ENCODE data around the gene DSN1. TPM values are rescaled to one million over a fixed set of nuclear protein-coding genes. Genes with fewer than 3 reads are reported as not detected.

DSN1 gene
- total RNA-seq, 1 experiment from 2014 or later, result 27.9 TPM

- DNase-seq (ENCODE audit: low read depth, low spot score), result no peak
- intact Hi-C loops (cut with micrococcal nuclease), result no loop called here
- H3K9me3 ChIP-seq (ENCODE audit: control insufficient read depth in 1 of 2, insufficient read depth in 1 of 2, low read depth in 1 of 2, low read length in 2 of 2), result no peaks in the 10 kb centered on the region
- no peak overlapping the region for H2AFZ ChIP-seq (ENCODE audit: low read depth, low read length, poor library complexity, severe bottlenecking)
- H3K9me2 ChIP-seq (ENCODE audit: insufficient read depth), result no peaks in the 10 kb centered on the region
- H3K4me3 ChIP-seq (replicated peaks in 1 of 2; ENCODE audit: low read depth in 1 of 2, low read length in 2 of 2), result peak overlapping the region; percentile 75 to 84
- no peaks in the 10 kb centered on the region for H4K20me1 ChIP-seq (ENCODE audit: insufficient read depth)
- peaks cover 4% of the 10 kb centered on the region; the same call in 1 of the 2 replicates for H3K79me2 ChIP-seq (ENCODE audit: insufficient read depth, low read length)
- TF ChIP-seq ZFX (IDR thresholded peaks at IDR 0.05), result peak; percentile 49; the same call in 1 of the 2 replicates
- no peak for TF ChIP-seq POLR2AphosphoS5 (IDR thresholded peaks at IDR 0.05; ENCODE audit: low read depth, low read length)
- TF ChIP-seq ELF1 (IDR thresholded peaks at IDR 0.05; ENCODE audit: borderline replicate concordance, low read depth), result no peak
- ChIA-PET CTCF (interaction anchor here (0.9 to 1.2 kb wide), 2 partner anchors 9 to 28 kb away, joined by 3 to 6 read pairs; partner anchors contain the start of gene DSN1), RAD21 (ENCODE audit: low non-redundant PET in 1 of 2, low total read pairs in 2 of 2, uncharacterized antibody in 2 of 2, unreplicated experiment in 2 of 2) (interaction anchor here in 1 of 2 experiments (0.6 kb wide), 1 partner anchor 31 kb away, joined by 4 read pairs; no protein-coding TSS in a partner anchor), POLR2A (interaction anchor here (0.6 to 1.2 kb wide), 2 partner anchors 9 to 18 kb away, joined by 4 read pairs; no protein-coding TSS in a partner anchor)
- no peaks in the 10 kb centered on the region for H3K36me3 ChIP-seq (ENCODE audit: control insufficient read depth in 1 of 2, insufficient read depth in 2 of 2, low read length in 2 of 2)
- no TSS peak for BruUV-seq (replicated peaks)
- peak overlapping the region; percentile 53 for H3K27ac ChIP-seq (ENCODE audit: low read depth, low read length)
- H3K27me3 ChIP-seq (ENCODE audit: insufficient read depth, low read length), result no peaks in the 10 kb centered on the region
- peaks cover 2 to 19% of the 10 kb centered on the region in 2 experiments; a peak in 3 of 4 replicates for H3K4me1 ChIP-seq (ENCODE audit: control insufficient read depth in 1 of 2, insufficient read depth in 2 of 2, low read length in 2 of 2)
- peak overlapping the region; percentile 95 for H3K4me2 ChIP-seq (ENCODE audit: low read length)
- H3K9ac ChIP-seq (ENCODE audit: low read length), result peak overlapping the region; percentile 69
- peak; percentile 64 for ATAC-seq
Measured at GRCh38 chr20:36745234-36745926, 28.2 kb downstream of the DSN1 start.

DNA sequence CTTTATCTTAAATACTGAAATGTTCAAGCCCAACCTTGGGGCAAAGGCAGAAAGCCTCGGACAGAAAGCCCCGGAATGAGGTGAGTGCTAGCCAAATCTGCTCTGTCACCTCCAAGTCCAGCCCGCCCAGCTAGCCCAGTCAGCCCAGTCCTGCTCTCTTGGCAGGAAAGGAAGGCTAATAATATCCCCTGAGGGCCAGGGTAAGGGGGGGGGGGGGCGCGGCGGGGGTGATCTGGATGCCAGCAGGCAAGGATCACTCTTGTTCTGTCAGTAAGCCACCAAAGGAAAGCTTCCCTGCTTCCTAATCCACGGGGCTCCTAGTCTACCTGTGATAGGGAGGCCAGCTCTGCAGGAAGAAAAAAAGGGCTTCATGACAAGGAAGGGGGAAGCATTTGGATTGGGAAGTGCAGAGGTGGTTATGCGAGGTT, 28.8 kb downstream of the DSN1 start:
- Histone ChIP-seq H3K4me2 (ENCODE audit: low read length) (peak overlapping the region; percentile 95), H3K9me2 (ENCODE audit: insufficient read depth) (no peaks in the 10 kb centered on the region), H3K27me3 (ENCODE audit: insufficient read depth, low read length) (no peaks in the 10 kb centered on the region), H3K9ac (ENCODE audit: low read length) (peak overlapping the region; percentile 69; the same call in 1 of the 2 replicates), H2AFZ (ENCODE audit: low read depth, low read length, poor library complexity, severe bottlenecking) (no peak overlapping the region), H4K20me1 (ENCODE audit: insufficient read depth) (no peaks in the 10 kb centered on the region), H3K9me3 (ENCODE audit: control insufficient read depth in 1 of 2, insufficient read depth in 1 of 2, low read depth in 1 of 2, low read length in 2 of 2) (no peaks in the 10 kb centered on the region), H3K27ac (ENCODE audit: low read depth, low read length) (no peak overlapping the region), H3K79me2 (ENCODE audit: insufficient read depth, low read length) (peaks cover 4% of the 10 kb centered on the region; the same call in 1 of the 2 replicates), H3K36me3 (ENCODE audit: control insufficient read depth in 1 of 2, insufficient read depth in 2 of 2, low read length in 2 of 2) (no peaks in the 10 kb centered on the region), H3K4me3 (replicated peaks in 1 of 2; ENCODE audit: low read depth in 1 of 2, low read length in 2 of 2) (peak overlapping the region; percentile 75 to 84), H3K4me1 (ENCODE audit: control insufficient read depth in 1 of 2, insufficient read depth in 2 of 2, low read length in 2 of 2) (peaks cover 2 to 19% of the 10 kb centered on the region in 2 experiments; a peak in 3 of 4 replicates)
- ChIA-PET CTCF (interaction anchor here (1.0 kb wide), 1 partner anchor 29 kb away, joined by 3 read pairs; the partner anchor contains the start of gene DSN1), RAD21 (ENCODE audit: low non-redundant PET in 1 of 2, low total read pairs in 2 of 2, uncharacterized antibody in 2 of 2, unreplicated experiment in 2 of 2) (no interaction called here), POLR2A (no interaction called here)
- no TSS peak for BruUV-seq (replicated peaks)
- ATAC-seq (no peak), DNase-seq (ENCODE audit: low read depth, low spot score) (no peak)
- TF ChIP-seq, protein P1, sequence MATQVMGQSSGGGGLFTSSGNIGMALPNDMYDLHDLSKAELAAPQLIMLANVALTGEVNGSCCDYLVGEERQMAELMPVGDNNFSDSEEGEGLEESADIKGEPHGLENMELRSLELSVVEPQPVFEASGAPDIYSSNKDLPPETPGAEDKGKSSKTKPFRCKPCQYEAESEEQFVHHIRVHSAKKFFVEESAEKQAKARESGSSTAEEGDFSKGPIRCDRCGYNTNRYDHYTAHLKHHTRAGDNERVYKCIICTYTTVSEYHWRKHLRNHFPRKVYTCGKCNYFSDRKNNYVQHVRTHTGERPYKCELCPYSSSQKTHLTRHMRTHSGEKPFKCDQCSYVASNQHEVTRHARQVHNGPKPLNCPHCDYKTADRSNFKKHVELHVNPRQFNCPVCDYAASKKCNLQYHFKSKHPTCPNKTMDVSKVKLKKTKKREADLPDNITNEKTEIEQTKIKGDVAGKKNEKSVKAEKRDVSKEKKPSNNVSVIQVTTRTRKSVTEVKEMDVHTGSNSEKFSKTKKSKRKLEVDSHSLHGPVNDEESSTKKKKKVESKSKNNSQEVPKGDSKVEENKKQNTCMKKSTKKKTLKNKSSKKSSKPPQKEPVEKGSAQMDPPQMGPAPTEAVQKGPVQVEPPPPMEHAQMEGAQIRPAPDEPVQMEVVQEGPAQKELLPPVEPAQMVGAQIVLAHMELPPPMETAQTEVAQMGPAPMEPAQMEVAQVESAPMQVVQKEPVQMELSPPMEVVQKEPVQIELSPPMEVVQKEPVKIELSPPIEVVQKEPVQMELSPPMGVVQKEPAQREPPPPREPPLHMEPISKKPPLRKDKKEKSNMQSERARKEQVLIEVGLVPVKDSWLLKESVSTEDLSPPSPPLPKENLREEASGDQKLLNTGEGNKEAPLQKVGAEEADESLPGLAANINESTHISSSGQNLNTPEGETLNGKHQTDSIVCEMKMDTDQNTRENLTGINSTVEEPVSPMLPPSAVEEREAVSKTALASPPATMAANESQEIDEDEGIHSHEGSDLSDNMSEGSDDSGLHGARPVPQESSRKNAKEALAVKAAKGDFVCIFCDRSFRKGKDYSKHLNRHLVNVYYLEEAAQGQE (IDR thresholded peaks at IDR 0.05; ENCODE audit: low read depth), result no peak
- intact Hi-C loops (cut with micrococcal nuclease), result no loop called here
